NT2/D1 (cell line): Measurements from ENCODE around the gene MPIG6B.

Experiments
- DNase-seq: peaks from one replicate; pipeline ENCODE4 v3.0.0-alpha.2; 2011; ENCODE audit warnings: low read depth, low spot score
- H3K27me3 ChIP-seq: 2 replicates; pipeline ENCODE4 v1.6.0; 2011; ENCODE audit warnings: mild to moderate bottlenecking; ENCODE audit not compliant: insufficient read length, insufficient read depth
- H3K36me3 ChIP-seq: 2 replicates; pipeline ENCODE4 v1.6.1; 2011; ENCODE audit warnings: mild to moderate bottlenecking, low read length, mixed read lengths; ENCODE audit not compliant: insufficient read depth, insufficient read length
- H3K4me1 ChIP-seq: 2 replicates; pipeline ENCODE4 v1.5.1; 2011; ENCODE audit not compliant: insufficient read depth, insufficient read length
- H3K4me3 ChIP-seq: 2 replicates; pipeline ENCODE4 v1.5.1; 2011; ENCODE audit warnings: low read depth; ENCODE audit not compliant: insufficient read length
- H3K9ac ChIP-seq: 2 replicates; pipeline ENCODE4 v1.6.0; 2011; ENCODE audit warnings: low read depth; ENCODE audit not compliant: insufficient read length
- H3K9me3 ChIP-seq: 2 replicates; pipeline ENCODE4 v1.5.1; 2011; ENCODE audit warnings: mild to moderate bottlenecking, low read length; ENCODE audit not compliant: insufficient read depth
- SUZ12 ChIP-seq: IDR thresholded peaks from 2 replicates; pipeline ENCODE4 v1.6.1; 2011; ENCODE audit not compliant: insufficient read length, insufficient read depth; ENCODE audit errors: extremely low read depth
- YY1 ChIP-seq: IDR thresholded peaks from 2 replicates; pipeline ENCODE4 v1.6.1; 2011; ENCODE audit not compliant: insufficient read length, insufficient read depth
- ZNF274 ChIP-seq: IDR thresholded peaks from 2 replicates; pipeline ENCODE4 v1.6.1; 2011; ENCODE audit warnings: mild to moderate bottlenecking, low read depth, low read length

The MPIG6B gene

DNA sequence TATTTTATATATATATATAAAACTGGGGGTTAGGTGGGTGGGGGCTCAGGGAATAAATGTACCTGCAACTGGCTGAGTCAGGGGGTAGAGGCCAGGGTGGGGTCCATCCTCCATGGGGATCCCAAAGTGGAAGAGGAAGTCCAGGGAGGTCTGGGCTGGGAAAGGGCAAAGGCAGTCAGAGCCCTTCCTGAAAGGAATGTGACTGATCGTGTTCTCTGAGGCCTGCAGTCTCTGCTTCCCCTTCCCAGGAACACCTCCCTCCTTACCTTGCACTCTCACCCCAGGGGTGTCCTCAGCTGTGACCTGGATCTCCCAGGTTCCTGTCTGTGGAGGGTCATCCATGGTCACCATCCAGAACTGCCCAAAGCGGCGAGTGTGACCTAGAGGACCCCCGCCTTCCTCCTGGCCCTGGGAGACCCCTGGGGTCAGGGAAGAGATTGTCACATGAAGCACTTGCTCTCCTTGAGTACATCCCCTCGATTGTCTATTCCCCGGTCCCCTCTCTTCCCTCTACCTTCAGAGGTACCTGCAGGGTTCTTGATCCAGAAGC is 44.0 kb downstream of the MPIG6B start:
- H3K9me3 ChIP-seq, result no peaks in the 10 kb centered on the region
- no peak overlapping the region for H3K4me3 ChIP-seq
- H3K27me3 ChIP-seq, result no peaks in the 10 kb centered on the region
- DNase-seq, result no peak
- peaks cover 18% of the 10 kb centered on the region for H3K36me3 ChIP-seq
- H3K9ac ChIP-seq, result no peak overlapping the region
- TF ChIP-seq YY1, result no peak
- no peak for TF ChIP-seq ZNF274
- no peak for TF ChIP-seq SUZ12
- H3K4me1 ChIP-seq, result peaks cover 6% of the 10 kb centered on the region

DNA sequence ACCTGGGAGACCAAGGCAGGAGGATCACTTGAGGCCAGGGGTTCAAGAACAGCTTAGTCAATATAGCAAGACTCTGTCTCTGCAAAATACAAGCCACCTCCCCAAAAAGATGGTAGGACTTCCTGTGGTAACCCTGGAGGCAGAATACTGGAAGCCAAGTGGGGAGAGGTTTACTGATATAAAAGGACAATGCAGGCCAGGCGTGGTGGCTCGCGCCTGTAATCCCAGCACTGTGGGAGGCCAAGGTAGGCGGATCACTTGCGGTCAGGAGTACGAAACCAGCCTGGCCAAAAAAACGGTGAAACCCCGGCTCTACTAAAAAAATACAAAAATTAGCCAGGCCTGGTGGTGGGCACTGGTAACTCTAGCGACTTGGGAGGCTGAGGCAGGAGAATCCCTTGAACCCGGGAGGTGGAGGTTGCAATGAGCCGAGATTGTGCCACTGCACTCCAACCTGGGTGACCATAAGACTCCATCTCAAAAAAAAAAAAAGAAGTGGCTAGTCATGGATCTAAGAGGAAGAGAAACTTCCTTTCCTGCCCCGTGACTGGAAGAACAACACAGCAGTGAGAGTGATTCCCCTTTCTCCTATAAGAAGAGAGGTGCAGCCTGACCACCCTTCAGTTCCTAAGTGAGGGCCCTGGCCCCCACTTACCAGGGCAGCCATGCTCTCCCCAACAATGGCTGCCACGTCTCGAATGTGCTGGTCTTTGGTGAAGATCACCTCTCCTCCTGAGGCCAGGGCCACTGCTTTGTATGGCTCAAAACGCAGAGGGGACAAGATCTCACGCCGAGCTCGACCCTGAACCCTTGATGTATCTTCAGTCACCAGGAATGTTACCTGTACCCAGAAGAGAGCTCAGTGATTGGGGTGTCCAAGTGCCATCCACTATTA is 45.4 kb downstream of the MPIG6B start:
- TF ChIP-seq YY1 (no peak), SUZ12 (no peak), ZNF274 (no peak)
- no peak overlapping the region for H3K9ac ChIP-seq
- H3K9me3 ChIP-seq, result no peaks in the 10 kb centered on the region
- H3K4me1 ChIP-seq, result no peaks in the 10 kb centered on the region
- H3K36me3 ChIP-seq, result peaks cover 16% of the 10 kb centered on the region
- no peak for DNase-seq
- H3K4me3 ChIP-seq, result no peak overlapping the region
- H3K27me3 ChIP-seq, result no peaks in the 10 kb centered on the region

DNA sequence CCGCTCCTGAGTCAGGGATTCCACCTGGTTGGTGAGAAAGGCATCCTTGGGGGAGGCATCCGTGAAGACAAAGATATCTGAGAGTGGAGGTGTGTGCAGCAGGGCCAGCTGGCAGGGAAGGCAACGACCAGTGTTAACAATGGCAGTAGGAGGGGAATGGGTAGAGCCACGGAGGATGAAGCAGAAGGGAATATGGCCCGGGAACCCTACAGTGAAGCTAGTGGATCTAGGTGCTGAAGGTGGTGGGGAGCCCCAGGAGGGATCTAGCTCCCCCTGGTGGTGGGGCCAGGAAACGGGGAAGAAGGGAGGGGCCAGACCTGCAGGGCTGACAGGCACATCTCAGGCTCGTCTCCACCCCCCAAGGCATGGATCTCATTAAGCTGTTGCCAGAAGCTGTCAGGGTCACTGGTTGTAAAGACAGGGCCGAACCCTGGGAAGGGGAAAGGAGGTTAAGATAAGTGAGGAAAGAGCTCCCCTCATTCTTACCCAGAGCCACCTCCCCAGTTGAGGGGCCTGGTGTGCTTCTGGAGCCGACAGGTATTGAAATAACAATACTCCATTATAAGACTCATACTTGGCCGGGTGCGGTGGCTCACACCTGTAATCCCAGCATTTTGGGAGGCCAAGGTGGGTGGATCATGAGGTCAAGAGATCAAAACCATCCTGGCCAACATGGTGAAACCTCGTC is 46.7 kb downstream of the MPIG6B start:
- no peak for TF ChIP-seq YY1
- TF ChIP-seq ZNF274, result no peak
- no peak for TF ChIP-seq SUZ12
- H3K36me3 ChIP-seq, result peaks cover 7% of the 10 kb centered on the region
- DNase-seq, result peak; percentile 32
- H3K9ac ChIP-seq, result no peak overlapping the region
- no peaks in the 10 kb centered on the region for H3K9me3 ChIP-seq
- H3K4me3 ChIP-seq, result no peak overlapping the region
- H3K27me3 ChIP-seq, result no peaks in the 10 kb centered on the region
- no peaks in the 10 kb centered on the region for H3K4me1 ChIP-seq

DNA sequence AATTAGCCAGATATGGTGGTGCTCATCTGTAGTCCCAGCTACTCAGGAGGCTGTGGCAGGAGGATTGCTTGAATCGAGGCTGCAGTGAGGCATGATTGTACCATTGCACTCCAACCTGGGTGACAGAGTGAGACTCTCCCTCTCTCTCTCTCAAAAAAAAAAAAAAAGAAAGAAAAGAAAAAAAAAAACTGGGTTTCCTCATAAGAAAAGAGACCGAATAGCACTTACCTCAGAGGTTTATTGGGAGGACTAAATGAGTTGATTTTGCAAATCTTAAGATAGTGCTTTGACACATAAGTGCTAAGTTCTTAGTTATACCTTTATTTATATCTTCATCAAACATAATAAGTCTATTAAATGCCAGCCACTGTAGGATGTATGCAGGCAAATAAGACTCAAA is 47.7 kb downstream of the MPIG6B start:
- no peak for DNase-seq

DNA sequence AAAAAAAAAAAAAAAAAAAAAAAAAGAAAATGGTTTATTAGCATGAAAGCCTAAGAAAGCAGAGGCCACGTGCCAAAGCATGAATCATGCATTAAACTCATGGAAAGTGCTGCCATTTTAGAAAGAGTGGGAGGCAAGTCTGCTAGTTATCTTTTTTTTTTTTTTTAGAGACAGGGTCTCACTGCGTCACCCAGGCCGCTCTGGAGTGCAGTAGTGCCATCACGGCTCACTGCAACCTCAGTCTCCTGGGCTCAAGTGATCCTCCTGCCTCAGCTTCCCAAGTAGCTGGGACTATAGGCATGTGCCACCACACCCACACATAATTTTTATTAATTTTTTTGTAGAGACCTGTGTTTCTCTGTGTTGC is 48.8 kb downstream of the MPIG6B start:
- Histone ChIP-seq H3K4me3 (no peak overlapping the region), H3K4me1 (peaks cover under 1% of the 10 kb centered on the region), H3K9me3 (no peaks in the 10 kb centered on the region), H3K27me3 (no peaks in the 10 kb centered on the region), H3K9ac (no peak overlapping the region), H3K36me3 (peaks cover under 1% of the 10 kb centered on the region)
- no peak for DNase-seq
- no peak for TF ChIP-seq ZNF274
- no peak for TF ChIP-seq YY1
- no peak for TF ChIP-seq SUZ12

More for the DNA sequence above, 47.7 kb downstream of the MPIG6B start:
- no peaks in the 10 kb centered on the region for H3K9me3 ChIP-seq
- H3K36me3 ChIP-seq, result peaks cover under 1% of the 10 kb centered on the region
- H3K9ac ChIP-seq, result no peak overlapping the region
- no peaks in the 10 kb centered on the region for H3K27me3 ChIP-seq
- H3K4me3 ChIP-seq, result no peak overlapping the region
- no peaks in the 10 kb centered on the region for H3K4me1 ChIP-seq
- TF ChIP-seq SUZ12 (no peak), YY1 (no peak)

DNA sequence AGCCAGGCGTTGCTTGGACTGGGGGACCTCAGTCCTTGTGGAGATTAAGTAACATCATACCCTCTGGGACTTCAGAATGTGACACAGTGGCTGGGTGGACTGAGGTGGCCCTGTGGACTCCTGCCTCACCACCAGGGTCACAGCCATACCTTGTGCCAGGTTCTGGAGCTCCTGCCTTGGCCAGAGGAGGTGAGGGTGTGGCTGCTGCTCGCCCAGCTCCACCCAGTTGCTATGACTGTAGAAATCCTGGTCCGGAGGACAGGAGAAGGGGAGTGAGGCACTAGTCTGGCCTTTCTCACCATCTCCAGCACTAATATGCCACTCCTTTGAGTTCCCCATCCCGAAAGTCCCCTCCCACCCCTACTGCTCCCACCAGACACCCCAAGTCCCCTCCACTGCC is 52.0 kb downstream of the MPIG6B start:
- Histone ChIP-seq H3K9ac (no peak overlapping the region), H3K4me1 (peaks cover 3% of the 10 kb centered on the region), H3K4me3 (no peak overlapping the region), H3K9me3 (no peaks in the 10 kb centered on the region), H3K36me3 (peaks cover 32% of the 10 kb centered on the region), H3K27me3 (no peaks in the 10 kb centered on the region)
- TF ChIP-seq YY1 (no peak), ZNF274 (no peak), SUZ12 (no peak)
- no peak for DNase-seq
